GM12892 (cell line): ENCODE data around the gene IL17C.

Experiments
- POLR2A ChIP-seq: IDR thresholded peaks from 2 replicates; pipeline ENCODE4 v1.6.1; 2011; ENCODE audit warnings: low read depth, low read length, control low read depth
- POLR2AphosphoS5 ChIP-seq: IDR thresholded peaks from 2 replicates; pipeline ENCODE4 v1.6.1; 2011; ENCODE audit warnings: low read depth, low read length, control low read depth
- TAF1 ChIP-seq: IDR thresholded peaks from 2 replicates; pipeline ENCODE4 v1.6.1; 2011; ENCODE audit warnings: low read depth, mild to moderate bottlenecking, control low read depth, low read length, borderline replicate concordance

DNA sequence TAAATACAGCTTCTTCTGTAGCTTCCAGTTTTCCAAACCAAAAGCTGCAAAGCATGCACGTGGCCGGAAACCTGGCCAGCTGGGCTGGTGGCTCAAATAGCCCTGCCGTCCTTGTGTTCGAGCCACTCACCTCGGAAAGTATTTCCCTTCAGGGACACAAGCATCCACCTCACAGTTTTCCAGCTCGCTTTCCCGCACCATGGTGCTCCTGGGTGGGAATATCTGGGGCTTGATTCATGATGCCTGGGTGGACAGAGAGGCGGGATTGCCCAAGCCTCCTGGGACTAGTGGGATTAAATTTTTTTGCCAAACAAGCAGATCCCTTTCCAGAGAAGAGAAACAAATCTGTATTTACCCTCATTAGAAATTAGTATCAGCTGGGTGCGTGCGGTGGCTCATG, 31.6 kb downstream of the IL17C start:
- TF ChIP-seq POLR2A (no peak), TAF1 (no peak), POLR2AphosphoS5 (no peak)
